H1 (cell line): ENCODE results near the gene STAT5A. TPM values are rescaled to one million over a fixed set of nuclear protein-coding genes. Genes with fewer than 3 reads are reported as not detected.

Experiments used
- CTCF ChIA-PET: fragments of 300-600 bp; sonication (Branson Sonifier 250); formaldehyde crosslinking; loops from one replicate; lab custom pipeline; 2021; ENCODE audit not compliant: partially characterized antibody; lab: Charles Lee
- POLR2A ChIA-PET: fragments of 300-600 bp; sonication (Branson Sonifier 250); formaldehyde crosslinking; loops from one replicate; lab custom pipeline; 2021; ENCODE audit warnings: inconsistent platforms; ENCODE audit not compliant: partially characterized antibody; lab: Charles Lee
- DNase-seq, 2 experiments: peaks; one replicate each; pipeline versions ENCODE4 v3.0.0 to v3.0.0-alpha.2; 2010 to 2022; ENCODE audit warnings: low spot score in 2 of 2, low read depth in 1 of 2, mixed read lengths in 1 of 2
- FAIRE-seq: peaks from 2 replicates; lab custom pipeline; 2011; peaks lifted over from hg19 to GRCh38; lab: Jason Lieb, UNC
- H2AFZ ChIP-seq: 2 replicates; pipeline ENCODE4 v1.8.1; 2012; ENCODE audit warnings: low read length, inconsistent platforms
- H2AK5ac ChIP-seq: 2 replicates; pipeline ENCODE4 v1.6.1; 2013; ENCODE audit warnings: low read depth, low read length
- H2BK120ac ChIP-seq: replicated peaks from 2 replicates; pipeline ENCODE3; 2013; ENCODE audit warnings: low read depth, low read length, inconsistent platforms
- H2BK12ac ChIP-seq: 2 replicates; pipeline ENCODE4 v1.6.1; 2013; ENCODE audit warnings: low read depth, low read length
- H2BK15ac ChIP-seq: 2 replicates; pipeline ENCODE4 v1.6.1; 2013; ENCODE audit warnings: low read length
- H2BK20ac ChIP-seq: 2 replicates; pipeline ENCODE4 v1.6.1; 2013; ENCODE audit warnings: low read length
- H2BK5ac ChIP-seq: 2 replicates; pipeline ENCODE4 v1.6.1; 2013; ENCODE audit warnings: low read depth, low read length
- H3K14ac ChIP-seq: 2 replicates; pipeline ENCODE4 v1.6.1; 2013; ENCODE audit warnings: inconsistent platforms; ENCODE audit not compliant: insufficient read length
- H3K18ac ChIP-seq: 2 replicates; pipeline ENCODE4 v1.6.1; 2013; ENCODE audit warnings: low read length; ENCODE audit errors: extremely low read depth
- H3K23ac ChIP-seq: 2 replicates; pipeline ENCODE4 v1.6.1; 2013; ENCODE audit warnings: inconsistent platforms; ENCODE audit not compliant: insufficient read length
- H3K23me2 ChIP-seq: 2 replicates; pipeline ENCODE4 v1.6.1; 2013; ENCODE audit warnings: low read depth, low read length
- H3K27ac ChIP-seq: 2 replicates; pipeline ENCODE4 v1.6.1; 2011; ENCODE audit warnings: low read depth, low read length, inconsistent platforms
- H3K27me3 ChIP-seq, 4 experiments: replicated peaks in 1 of 4; 1 replicate in 1 of 4; 2 replicates in 3 of 4; pipeline versions ENCODE4 v1.6.1 to v1.8.1; 2011 to 2013; ENCODE audit warnings: low read length in 3 of 4, mild to moderate bottlenecking in 3 of 4, inconsistent platforms in 2 of 4, mixed read lengths in 2 of 4, moderate library complexity in 1 of 4; ENCODE audit not compliant: control insufficient read depth in 3 of 4, insufficient read depth in 3 of 4; ENCODE audit errors: extremely low read depth in 1 of 4
- H3K36me3 ChIP-seq, 4 experiments: 2 replicates each; pipeline versions ENCODE4 v1.6.1 to v1.8.1; 2011 to 2013; ENCODE audit warnings: mild to moderate bottlenecking in 4 of 4, low read length in 3 of 4, moderate library complexity in 2 of 4, control low read depth in 1 of 4, inconsistent platforms in 1 of 4; ENCODE audit not compliant: insufficient read depth in 4 of 4, control insufficient read depth in 2 of 4
- H3K4ac ChIP-seq: replicated peaks from 2 replicates; pipeline ENCODE3; 2013; ENCODE audit warnings: low read length, low read depth, mixed read lengths, inconsistent platforms; ENCODE audit not compliant: insufficient read length
- H3K4me1 ChIP-seq, 4 experiments: replicated peaks in 1 of 4; 1 replicate in 1 of 4; 2 replicates in 3 of 4; pipeline versions ENCODE4 v1.6.1 to v1.8.1; 2011 to 2013; ENCODE audit warnings: low read length in 3 of 4, inconsistent platforms in 2 of 4, mixed read lengths in 1 of 4; ENCODE audit not compliant: insufficient read depth in 4 of 4, control insufficient read depth in 3 of 4
- H3K4me2 ChIP-seq, 2 experiments: 2 replicates each; pipeline versions ENCODE4 v1.6.1 to v1.8.1; 2011 to 2013; ENCODE audit warnings: low read depth in 2 of 2, low read length in 2 of 2, control low read depth in 1 of 2, inconsistent platforms in 1 of 2, mild to moderate bottlenecking in 1 of 2; ENCODE audit not compliant: insufficient read depth in 1 of 2
- H3K4me3 ChIP-seq, 4 experiments: fragments of 200-600, 300-600 bp in 1 of 4; sonication (generic), shearing (Covaris generic), sonication (Bioruptor Twin) in 1 of 4; 2 replicates each; pipeline versions ENCODE4 v1.5.1 to v1.8.1; 2011 to 2016; ENCODE audit warnings: low read length in 4 of 4, low read depth in 3 of 4, control low read depth in 2 of 4, inconsistent platforms in 2 of 4, mild to moderate bottlenecking in 2 of 4, mixed read lengths in 1 of 4, moderate library complexity in 1 of 4; ENCODE audit not compliant: insufficient read depth in 2 of 4; ENCODE audit errors: extremely low read depth in 1 of 4
- H3K56ac ChIP-seq: replicated peaks from 2 replicates; pipeline ENCODE3; 2013; ENCODE audit warnings: low read depth, mild to moderate bottlenecking, mixed read lengths, low read length, inconsistent platforms; ENCODE audit not compliant: insufficient read length
- H3K79me1 ChIP-seq: 2 replicates; pipeline ENCODE4 v1.6.1; 2013; ENCODE audit warnings: low read depth, low read length, control low read depth
- H3K79me2 ChIP-seq, 2 experiments: 2 replicates each; pipeline versions ENCODE4 v1.6.1 to v1.8.1; 2012 to 2013; ENCODE audit warnings: low read length in 2 of 2, mild to moderate bottlenecking in 2 of 2, inconsistent platforms in 1 of 2; ENCODE audit not compliant: insufficient read depth in 2 of 2, control insufficient read depth in 1 of 2
- H3K9ac ChIP-seq, 4 experiments: replicated peaks in 1 of 4; 1 replicate in 1 of 4; 2 replicates in 3 of 4; pipeline versions ENCODE4 v1.6.1 to v1.8.1; 2011 to 2013; ENCODE audit warnings: low read depth in 3 of 4, low read length in 3 of 4, control low read depth in 2 of 4, mild to moderate bottlenecking in 2 of 4, moderate library complexity in 2 of 4, inconsistent platforms in 1 of 4; ENCODE audit errors: extremely low read depth in 1 of 4
- H3K9me3 ChIP-seq, 2 experiments: 2 replicates each; pipeline versions ENCODE4 v1.6.1 to v1.8.1; 2012 to 2013; ENCODE audit warnings: mild to moderate bottlenecking in 2 of 2, moderate library complexity in 2 of 2, control low read depth in 1 of 2, inconsistent platforms in 1 of 2, low read depth in 1 of 2, low read length in 1 of 2, mixed read lengths in 1 of 2; ENCODE audit not compliant: insufficient read depth in 2 of 2
- H4K20me1 ChIP-seq, 2 experiments: replicated peaks in 1 of 2; 2 replicates each; pipeline versions ENCODE3 to v1.8.1; 2011 to 2013; ENCODE audit warnings: inconsistent platforms in 2 of 2, low read length in 2 of 2, mild to moderate bottlenecking in 1 of 2; ENCODE audit not compliant: insufficient read depth in 2 of 2, control insufficient read depth in 1 of 2
- H4K5ac ChIP-seq: 2 replicates; pipeline ENCODE4 v1.6.1; 2013; ENCODE audit warnings: low read length, low read depth, mixed read lengths, inconsistent platforms; ENCODE audit not compliant: insufficient read length
- H4K8ac ChIP-seq: 2 replicates; pipeline ENCODE4 v1.8.0; 2013; ENCODE audit warnings: mild to moderate bottlenecking, moderate library complexity, low read length, inconsistent platforms; ENCODE audit not compliant: insufficient read depth; ENCODE audit errors: extremely low read depth
- H4K91ac ChIP-seq: replicated peaks from 2 replicates; pipeline ENCODE3; 2013; ENCODE audit warnings: low read length, mixed read lengths, inconsistent platforms; ENCODE audit not compliant: insufficient read length
- CBX8 ChIP-seq: fragments of 300-800, 300-1000 bp; sonication (generic); IDR thresholded peaks from 2 replicates; pipeline ENCODE4 v1.7.1; 2016; ENCODE audit warnings: low read depth, low read length, borderline replicate concordance
- JUND ChIP-seq: IDR thresholded peaks from 2 replicates; pipeline ENCODE4 v1.6.1; 2011; ENCODE audit warnings: mild to moderate bottlenecking, improper control_type of control experiment, low read length
- SIX5 ChIP-seq: IDR thresholded peaks from 2 replicates; pipeline ENCODE4 v1.6.1; 2011; ENCODE audit warnings: mild to moderate bottlenecking, low read depth, low read length
- SP1 ChIP-seq: IDR thresholded peaks from 2 replicates; pipeline ENCODE4 v1.6.1; 2011; ENCODE audit warnings: low read depth, low read length
- WGBS, 2 experiments: shearing (Covaris generic) in 1 of 2; methylation state at CpG; one replicate each; pipeline versions ENCODE4 v1.1.6 to v1.1.7; 2013 to 2015; ENCODE audit warnings: low lambda C conversion rate in 2 of 2, mixed read lengths in 2 of 2, inconsistent platforms in 1 of 2, low coverage in 1 of 2, missing lambda C conversion rate in 1 of 2; ENCODE audit not compliant: insufficient replicate concordance in 2 of 2, insufficient coverage in 1 of 2, insufficient read length in 1 of 2; ENCODE audit errors: extremely low coverage in 1 of 2, missing lambda C conversion rate in 1 of 2; 5-methylcytosine and 5-hydroxymethylcytosine counted together
- polyA plus RNA-seq, 7 experiments: library from polyadenylated mRNA; depleted of rRNA in 3 of 7; stranded (reverse) in 5 of 7; unstranded in 2 of 7; fragments of >200 nt in 5 of 7; fragments of 200-250 nt in 2 of 7; gene quantifications; 1 replicate in 5 of 7; 2 replicates in 1 of 7; 4 replicates in 1 of 7; pipeline versions ENCODE4 v1.2.1 to v1.2.3, GENCODE V29; 2011 to 2013; ENCODE audit warnings: missing spikeins in 2 of 7, mixed read lengths in 2 of 7
- total RNA-seq: library from RNA; stranded (reverse); fragmentation: NEBNext Ultra II Directional; extraction: Animal tissue kit (Norgen Biotek cat#: 25700); gene quantifications from 2 replicates; pipeline ENCODE4 v1.2.1, GENCODE V29; 2021
- TF ChIP-seq, protein P1 (sequence below): IDR thresholded peaks from 2 replicates; pipeline ENCODE4 v1.6.1; 2012; ENCODE audit warnings: low read length, inconsistent platforms
- TF ChIP-seq, protein P2 (sequence below): IDR thresholded peaks from 2 replicates; pipeline ENCODE4 v1.6.1; 2012; ENCODE audit warnings: inconsistent platforms
- TF ChIP-seq, protein P3 (sequence below), 3 experiments: IDR thresholded peaks; 1 replicate in 2 of 3; 2 replicates in 1 of 3; pipeline versions ENCODE4 v1.5.1 to v1.6.1; 2011; ENCODE audit warnings: low read length in 3 of 3, mild to moderate bottlenecking in 3 of 3, inconsistent platforms in 2 of 3, low read depth in 1 of 3, moderate library complexity in 1 of 3; ENCODE audit not compliant: insufficient read depth in 1 of 3; ENCODE audit errors: control extremely low read depth in 1 of 3
- TF ChIP-seq, protein P4 (sequence below): IDR thresholded peaks from 2 replicates; pipeline ENCODE4 v1.6.1; 2012; ENCODE audit warnings: inconsistent platforms

STAT5A gene
- total and polyA plus RNA-seq, 2 of the 8 experiments (the other 6 are each of a cell fraction or from before 2014, with no cell fraction given): 4.2 to 5.4 TPM

DNA sequence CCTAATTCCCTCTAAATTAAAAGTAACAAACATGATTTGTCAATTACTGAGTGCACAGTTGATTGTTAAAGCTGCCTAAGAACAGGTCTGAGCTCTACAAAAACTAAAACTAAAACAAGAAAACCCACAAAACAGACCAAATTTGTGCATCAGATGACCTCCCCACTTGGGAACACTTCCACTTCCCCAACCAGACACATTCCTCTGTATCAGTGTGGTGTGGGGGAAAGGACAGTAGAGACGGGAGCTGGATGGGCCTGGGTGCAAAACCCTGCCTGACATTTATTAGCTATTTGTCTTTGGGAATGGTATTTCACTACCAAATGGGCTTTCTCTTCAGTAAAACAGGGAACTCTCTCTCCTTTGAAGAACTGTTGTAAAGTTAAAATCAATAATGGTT lies 70.1 kb downstream of the STAT5A start:
- CTCF ChIA-PET: interaction anchor here (0.6 to 2.2 kb wide), 15 partner anchors 8 to 461 kb away, joined by 3 to 10 read pairs (median 4); no protein-coding TSS in a partner anchor
- TF ChIP-seq, protein P1, sequence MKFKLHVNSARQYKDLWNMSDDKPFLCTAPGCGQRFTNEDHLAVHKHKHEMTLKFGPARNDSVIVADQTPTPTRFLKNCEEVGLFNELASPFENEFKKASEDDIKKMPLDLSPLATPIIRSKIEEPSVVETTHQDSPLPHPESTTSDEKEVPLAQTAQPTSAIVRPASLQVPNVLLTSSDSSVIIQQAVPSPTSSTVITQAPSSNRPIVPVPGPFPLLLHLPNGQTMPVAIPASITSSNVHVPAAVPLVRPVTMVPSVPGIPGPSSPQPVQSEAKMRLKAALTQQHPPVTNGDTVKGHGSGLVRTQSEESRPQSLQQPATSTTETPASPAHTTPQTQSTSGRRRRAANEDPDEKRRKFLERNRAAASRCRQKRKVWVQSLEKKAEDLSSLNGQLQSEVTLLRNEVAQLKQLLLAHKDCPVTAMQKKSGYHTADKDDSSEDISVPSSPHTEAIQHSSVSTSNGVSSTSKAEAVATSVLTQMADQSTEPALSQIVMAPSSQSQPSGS: no peak
- TF ChIP-seq, protein P2, sequence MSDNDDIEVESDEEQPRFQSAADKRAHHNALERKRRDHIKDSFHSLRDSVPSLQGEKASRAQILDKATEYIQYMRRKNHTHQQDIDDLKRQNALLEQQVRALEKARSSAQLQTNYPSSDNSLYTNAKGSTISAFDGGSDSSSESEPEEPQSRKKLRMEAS: no peak
- TF ChIP-seq CBX8 (no peak), JUND (no peak), SP1 (no peak), SIX5 (no peak)
- TF ChIP-seq, protein P3, sequence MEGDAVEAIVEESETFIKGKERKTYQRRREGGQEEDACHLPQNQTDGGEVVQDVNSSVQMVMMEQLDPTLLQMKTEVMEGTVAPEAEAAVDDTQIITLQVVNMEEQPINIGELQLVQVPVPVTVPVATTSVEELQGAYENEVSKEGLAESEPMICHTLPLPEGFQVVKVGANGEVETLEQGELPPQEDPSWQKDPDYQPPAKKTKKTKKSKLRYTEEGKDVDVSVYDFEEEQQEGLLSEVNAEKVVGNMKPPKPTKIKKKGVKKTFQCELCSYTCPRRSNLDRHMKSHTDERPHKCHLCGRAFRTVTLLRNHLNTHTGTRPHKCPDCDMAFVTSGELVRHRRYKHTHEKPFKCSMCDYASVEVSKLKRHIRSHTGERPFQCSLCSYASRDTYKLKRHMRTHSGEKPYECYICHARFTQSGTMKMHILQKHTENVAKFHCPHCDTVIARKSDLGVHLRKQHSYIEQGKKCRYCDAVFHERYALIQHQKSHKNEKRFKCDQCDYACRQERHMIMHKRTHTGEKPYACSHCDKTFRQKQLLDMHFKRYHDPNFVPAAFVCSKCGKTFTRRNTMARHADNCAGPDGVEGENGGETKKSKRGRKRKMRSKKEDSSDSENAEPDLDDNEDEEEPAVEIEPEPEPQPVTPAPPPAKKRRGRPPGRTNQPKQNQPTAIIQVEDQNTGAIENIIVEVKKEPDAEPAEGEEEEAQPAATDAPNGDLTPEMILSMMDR (IDR thresholded peaks at IDR 0.05; ENCODE audit: control extremely low read depth in 1 of 3, insufficient read depth in 1 of 3, low read depth in 1 of 3, low read length in 3 of 3): no peak
- TF ChIP-seq, protein P4, sequence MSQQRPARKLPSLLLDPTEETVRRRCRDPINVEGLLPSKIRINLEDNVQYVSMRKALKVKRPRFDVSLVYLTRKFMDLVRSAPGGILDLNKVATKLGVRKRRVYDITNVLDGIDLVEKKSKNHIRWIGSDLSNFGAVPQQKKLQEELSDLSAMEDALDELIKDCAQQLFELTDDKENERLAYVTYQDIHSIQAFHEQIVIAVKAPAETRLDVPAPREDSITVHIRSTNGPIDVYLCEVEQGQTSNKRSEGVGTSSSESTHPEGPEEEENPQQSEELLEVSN: no peak

More for the DNA sequence above, 70.1 kb downstream of the STAT5A start:
- no peak overlapping the region for H3K4ac ChIP-seq
- H3K27ac ChIP-seq: no peak overlapping the region
- no peaks in the 10 kb centered on the region for H3K36me3 ChIP-seq
- peaks cover 15 to 23% of the 10 kb centered on the region in 2 experiments for H4K20me1 ChIP-seq
- no peak overlapping the region for H4K8ac ChIP-seq
- no peak overlapping the region for H3K56ac ChIP-seq
- H4K91ac ChIP-seq: no peak overlapping the region
- POLR2A ChIA-PET: interaction anchor here (1.0 to 2.6 kb wide), 3 partner anchors 10 to 29 kb away, joined by 3 to 7 read pairs (median 3); no protein-coding TSS in a partner anchor
- no peak overlapping the region for H3K18ac ChIP-seq
- H3K9ac ChIP-seq: no peak overlapping the region
- 79% methylated on average over 1 of the region's 1 CpG; no CpG with 5 or more reads in 1 of the 2 experiments for WGBS, 2 experiments
- peaks cover 4 to 17% (median 14%) of the 10 kb centered on the region in 4 experiments for H3K4me1 ChIP-seq
- no peak overlapping the region for H4K5ac ChIP-seq
- H2AFZ ChIP-seq: no peak overlapping the region
- no peak for FAIRE-seq
- H3K23me2 ChIP-seq: no peaks in the 10 kb centered on the region
- H3K27me3 ChIP-seq: no peaks in the 10 kb centered on the region
- no peak overlapping the region for H2BK15ac ChIP-seq
- no peak overlapping the region for H2BK12ac ChIP-seq
- no peak overlapping the region for H2BK120ac ChIP-seq
- H3K4me2 ChIP-seq: no peak overlapping the region
- H2AK5ac ChIP-seq: no peak overlapping the region
- no peak overlapping the region for H3K23ac ChIP-seq
- H3K79me1 ChIP-seq: peaks cover 15% of the 10 kb centered on the region
- H3K9me3 ChIP-seq: no peaks in the 10 kb centered on the region
- H3K79me2 ChIP-seq: peaks cover 6 to 89% of the 10 kb centered on the region in 2 experiments; a peak in 3 of 4 replicates
- no peak overlapping the region for H3K4me3 ChIP-seq
- H2BK20ac ChIP-seq: no peak overlapping the region
- H3K14ac ChIP-seq: no peak overlapping the region
- no peak for DNase-seq
- H2BK5ac ChIP-seq: no peak overlapping the region
